SK-N-SH (cell line): Measurements from ENCODE around the gene GMPPB. TPM values are rescaled to one million over a fixed set of nuclear protein-coding genes. Genes with fewer than 3 reads are reported as not detected.

Source experiments
- CTCF ChIA-PET: fragments of 300-600, 350-600 bp; formaldehyde crosslinking; extraction: SDS; loops from one replicate; lab custom pipeline; 2021; lab: Yijun Ruan, JAX
- POLR2A ChIA-PET: fragments of 350-600 bp; sonication (Branson Sonifier 250); formaldehyde crosslinking; extraction: SDS; loops from one replicate; lab custom pipeline; 2020; ENCODE audit warnings: antibody characterized with exemption, inconsistent platforms; lab: Yijun Ruan, JAX
- DNase-seq: peaks from one replicate; pipeline ENCODE4 v3.0.0; 2012
- H2AFZ ChIP-seq: fragments of 200-600 bp; sonication (generic); 2 replicates; pipeline ENCODE4 v1.8.1; 2016; ENCODE audit warnings: antibody characterized with exemption, mild to moderate bottlenecking, low read depth
- H3F3A ChIP-seq: fragments of 200-600 bp; sonication (generic); replicated peaks from 2 replicates; pipeline ENCODE3; 2016; ENCODE audit warnings: antibody characterized with exemption, mild to moderate bottlenecking; ENCODE audit not compliant: insufficient read depth
- H3K27ac ChIP-seq, 2 experiments: fragments of 200-500 bp in 1 of 2; fragments of 200-600 bp in 1 of 2; sonication (Bioruptor generic) in 1 of 2; sonication (generic), shearing (Covaris generic) in 1 of 2; 2 replicates each; pipeline versions ENCODE4 v1.5.1 to v1.6.1; 2014 to 2016; ENCODE audit warnings: low read depth in 2 of 2, inconsistent platforms in 1 of 2, low read length in 1 of 2, mild to moderate bottlenecking in 1 of 2, mixed read lengths in 1 of 2
- H3K27me3 ChIP-seq: fragments of 200-600 bp; sonication (generic), shearing (Covaris generic); 2 replicates; pipeline ENCODE4 v1.6.1; 2016; ENCODE audit warnings: mixed run types; ENCODE audit not compliant: insufficient read depth
- H3K36me3 ChIP-seq, 2 experiments: fragments of 200-500 bp in 1 of 2; fragments of 200-600 bp in 1 of 2; sonication (Bioruptor generic) in 1 of 2; sonication (generic) in 1 of 2; replicated peaks in 1 of 2; 2 replicates each; pipeline versions ENCODE3 to v1.5.1; 2014 to 2016; ENCODE audit warnings: low read length in 1 of 2, mild to moderate bottlenecking in 1 of 2; ENCODE audit not compliant: insufficient read depth in 2 of 2, control insufficient read depth in 1 of 2
- H3K4me1 ChIP-seq, 2 experiments: fragments of 200-500 bp in 1 of 2; fragments of 200-600 bp in 1 of 2; sonication (Bioruptor generic) in 1 of 2; sonication (generic), shearing (Covaris generic) in 1 of 2; 2 replicates each; pipeline versions ENCODE4 v1.5.1 to v1.6.1; 2014 to 2016; ENCODE audit warnings: low read depth in 1 of 2, low read length in 1 of 2, mixed run types in 1 of 2; ENCODE audit not compliant: insufficient read depth in 2 of 2, control insufficient read depth in 1 of 2
- H3K4me2 ChIP-seq: fragments of 200-600 bp; sonication (generic), shearing (Covaris generic); 2 replicates; pipeline ENCODE4 v1.6.1; 2017; ENCODE audit warnings: mixed run types
- H3K4me3 ChIP-seq, 2 experiments: fragments of 200-500 bp in 1 of 2; fragments of 200-600 bp in 1 of 2; sonication (Bioruptor generic) in 1 of 2; sonication (generic), shearing (Covaris generic) in 1 of 2; 2 replicates each; pipeline versions ENCODE4 v1.5.1 to v1.8.1; 2014 to 2016; ENCODE audit warnings: low read depth in 2 of 2, inconsistent platforms in 1 of 2, low read length in 1 of 2, mild to moderate bottlenecking in 1 of 2, mixed read lengths in 1 of 2, moderate library complexity in 1 of 2
- H3K79me2 ChIP-seq: fragments of 200-600 bp; sonication (generic); 2 replicates; pipeline ENCODE4 v1.8.1; 2017; ENCODE audit warnings: mild to moderate bottlenecking; ENCODE audit not compliant: insufficient read depth
- H3K9ac ChIP-seq: fragments of 200-600 bp; sonication (generic); 2 replicates; pipeline ENCODE4 v1.6.1; 2017; ENCODE audit warnings: mixed run types
- H3K9me2 ChIP-seq: fragments of 200-600 bp; sonication (generic); 2 replicates; pipeline ENCODE4 v1.6.1; 2017; ENCODE audit warnings: mixed run types
- H3K9me3 ChIP-seq: fragments of 200-600 bp; sonication (generic); 2 replicates; pipeline ENCODE4 v1.6.1; 2017; ENCODE audit warnings: mixed run types, mild to moderate bottlenecking, moderate library complexity
- H4K20me1 ChIP-seq: fragments of 200-600 bp; sonication (generic); 2 replicates; pipeline ENCODE4 v1.6.1; 2017; ENCODE audit warnings: mild to moderate bottlenecking, mixed run types; ENCODE audit not compliant: insufficient read depth
- CHD2 ChIP-seq: fragments of 150-350 bp; IDR thresholded peaks from 2 replicates; pipeline ENCODE4 v1.6.1; 2018; ENCODE audit warnings: low read length; ENCODE audit not compliant: partially characterized antibody
- EP300 ChIP-seq, 2 experiments: IDR thresholded peaks; 2 replicates each; pipeline versions ENCODE4 v1.4.0 to v1.6.1; 2012; ENCODE audit warnings: borderline replicate concordance in 1 of 2, low read depth in 1 of 2, low read length in 1 of 2
- FOXJ3 ChIP-seq: sonication (generic); formaldehyde crosslinking; IDR thresholded peaks from 2 replicates; pipeline ENCODE4 v1.5.1; 2020; ENCODE audit warnings: mild to moderate bottlenecking, missing genetic modification reagents
- GABPA ChIP-seq: IDR thresholded peaks from 2 replicates; pipeline ENCODE4 v1.4.0; 2012; ENCODE audit warnings: low read depth, mild to moderate bottlenecking
- JUND ChIP-seq: IDR thresholded peaks from 2 replicates; pipeline ENCODE4 v1.4.0; 2012
- MXI1 ChIP-seq: IDR thresholded peaks from 2 replicates; pipeline ENCODE4 v1.6.1; 2012; ENCODE audit warnings: mild to moderate bottlenecking, low read depth, low read length, improper control_type of control experiment
- POLR2AphosphoS5 ChIP-seq: IDR thresholded peaks from 2 replicates; pipeline ENCODE4 v1.6.1; 2012; ENCODE audit warnings: low read depth, low read length
- RCOR1 ChIP-seq: fragments of 150-350 bp; IDR thresholded peaks from 2 replicates; pipeline ENCODE4 v1.6.1; 2017; ENCODE audit warnings: antibody characterized with exemption, low read length
- RFX5 ChIP-seq: IDR thresholded peaks from 2 replicates; pipeline ENCODE4 v1.6.1; 2012; ENCODE audit warnings: mild to moderate bottlenecking, improper control_type of control experiment, low read length
- TAF1 ChIP-seq: IDR thresholded peaks from 2 replicates; pipeline ENCODE4 v1.6.1; 2012; ENCODE audit warnings: low read depth, mild to moderate bottlenecking, low read length, moderate library complexity, borderline replicate concordance
- TEAD4 ChIP-seq: IDR thresholded peaks from 2 replicates; pipeline ENCODE4 v1.4.0; 2012; ENCODE audit warnings: mild to moderate bottlenecking, borderline replicate concordance; ENCODE audit not compliant: insufficient read depth
- WGBS: methylation state at CpG from one replicate; pipeline ENCODE4 v1.1.6; 2017; ENCODE audit warnings: low lambda C conversion rate; 5-methylcytosine and 5-hydroxymethylcytosine counted together
- polyA plus RNA-seq, 3 experiments: library from polyadenylated mRNA; depleted of rRNA; stranded (reverse); fragments of >200 nt; gene quantifications; 2 replicates each; pipeline ENCODE4 v1.2.3, GENCODE V29; 2012
- TF ChIP-seq, protein P1 (sequence below): IDR thresholded peaks from 2 replicates; pipeline ENCODE4 v1.4.0; 2012; ENCODE audit warnings: low read depth, borderline replicate concordance
- TF ChIP-seq, protein P2 (sequence below): IDR thresholded peaks from 2 replicates; pipeline ENCODE4 v1.4.0; 2012; ENCODE audit warnings: low read depth, borderline replicate concordance

Gene GMPPB
- polyA plus RNA-seq, 1 of the 3 experiments (the other 2 are of a cell fraction): 25.1 TPM

GRCh38 chr3:49727154-49727923 lies 3.6 kb upstream of the GMPPB start:
- CTCF ChIA-PET: interaction anchor here (1.1 kb wide), 1 partner anchor 24 kb away, joined by 4 read pairs; no protein-coding TSS in a partner anchor

GRCh38 chr3:49725906-49726681 lies 2.3 kb upstream of the GMPPB start:
- no peaks in the 10 kb centered on the region for H3K9me2 ChIP-seq
- TF ChIP-seq FOXJ3: no peak
- TF ChIP-seq, all 33 proteins: peak for 0
- Histone ChIP-seq H3K27ac (no peak overlapping the region), H2AFZ (no peak overlapping the region), H3K36me3 (peaks cover 11 to 46% of the 10 kb centered on the region in 2 experiments), H3K4me1 (peaks cover 8 to 20% of the 10 kb centered on the region in 2 experiments; a peak in 2 of 4 replicates), H3K27me3 (no peaks in the 10 kb centered on the region), H3K4me2 (no peak overlapping the region), H4K20me1 (no peaks in the 10 kb centered on the region), H3F3A (peaks cover 9% of the 10 kb centered on the region), H3K9me3 (no peaks in the 10 kb centered on the region), H3K9ac (no peak overlapping the region), H3K79me2 (peaks cover 15% of the 10 kb centered on the region), H3K4me3 (no peak overlapping the region)
- ChIA-PET CTCF (interaction anchor here (0.7 to 2.7 kb wide), 5 partner anchors 15 to 186 kb away, joined by 3 to 12 read pairs (median 3); no protein-coding TSS in a partner anchor), POLR2A (no interaction called here)
- no peak for DNase-seq
- 94% methylated on average over 11 of the region's 11 CpGs for WGBS

More at GRCh38 chr3:49727154-49727923, 3.6 kb upstream of the GMPPB start:
- Histone ChIP-seq H3K4me1 (peaks cover 8 to 18% of the 10 kb centered on the region in 2 experiments; a peak in 2 of 4 replicates), H3K4me2 (no peak overlapping the region), H3K9ac (no peak overlapping the region), H3K9me2 (no peaks in the 10 kb centered on the region), H3K4me3 (no peak overlapping the region), H2AFZ (no peak overlapping the region), H3K79me2 (peaks cover 14% of the 10 kb centered on the region), H3K9me3 (no peaks in the 10 kb centered on the region)
- 99% methylated on average over 13 of the region's 19 CpGs for WGBS
- TF ChIP-seq JUND (no peak), POLR2AphosphoS5 (no peak), TEAD4 (no peak), TAF1 (no peak), GABPA (no peak), CHD2 (no peak), MXI1 (no peak), RCOR1 (no peak), EP300 (IDR thresholded peaks at IDR 0.05; ENCODE audit: borderline replicate concordance in 1 of 2, low read depth in 1 of 2, low read length in 1 of 2) (no peak), RFX5 (no peak)
- TF ChIP-seq, protein P1, sequence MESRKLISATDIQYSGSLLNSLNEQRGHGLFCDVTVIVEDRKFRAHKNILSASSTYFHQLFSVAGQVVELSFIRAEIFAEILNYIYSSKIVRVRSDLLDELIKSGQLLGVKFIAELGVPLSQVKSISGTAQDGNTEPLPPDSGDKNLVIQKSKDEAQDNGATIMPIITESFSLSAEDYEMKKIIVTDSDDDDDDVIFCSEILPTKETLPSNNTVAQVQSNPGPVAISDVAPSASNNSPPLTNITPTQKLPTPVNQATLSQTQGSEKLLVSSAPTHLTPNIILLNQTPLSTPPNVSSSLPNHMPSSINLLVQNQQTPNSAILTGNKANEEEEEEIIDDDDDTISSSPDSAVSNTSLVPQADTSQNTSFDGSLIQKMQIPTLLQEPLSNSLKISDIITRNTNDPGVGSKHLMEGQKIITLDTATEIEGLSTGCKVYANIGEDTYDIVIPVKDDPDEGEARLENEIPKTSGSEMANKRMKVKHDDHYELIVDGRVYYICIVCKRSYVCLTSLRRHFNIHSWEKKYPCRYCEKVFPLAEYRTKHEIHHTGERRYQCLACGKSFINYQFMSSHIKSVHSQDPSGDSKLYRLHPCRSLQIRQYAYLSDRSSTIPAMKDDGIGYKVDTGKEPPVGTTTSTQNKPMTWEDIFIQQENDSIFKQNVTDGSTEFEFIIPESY: no peak
- TF ChIP-seq, protein P2, sequence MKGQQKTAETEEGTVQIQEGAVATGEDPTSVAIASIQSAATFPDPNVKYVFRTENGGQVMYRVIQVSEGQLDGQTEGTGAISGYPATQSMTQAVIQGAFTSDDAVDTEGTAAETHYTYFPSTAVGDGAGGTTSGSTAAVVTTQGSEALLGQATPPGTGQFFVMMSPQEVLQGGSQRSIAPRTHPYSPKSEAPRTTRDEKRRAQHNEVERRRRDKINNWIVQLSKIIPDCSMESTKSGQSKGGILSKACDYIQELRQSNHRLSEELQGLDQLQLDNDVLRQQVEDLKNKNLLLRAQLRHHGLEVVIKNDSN: no peak
- TF ChIP-seq, all 33 proteins: peak for 0
- no peaks in the 10 kb centered on the region for H3K27me3 ChIP-seq
- peaks cover 20 to 42% of the 10 kb centered on the region in 2 experiments for H3K36me3 ChIP-seq
- no peak for DNase-seq
- POLR2A ChIA-PET: no interaction called here
- no peaks in the 10 kb centered on the region for H4K20me1 ChIP-seq
- H3K27ac ChIP-seq: no peak overlapping the region
- peaks cover 9% of the 10 kb centered on the region for H3F3A ChIP-seq
